Neural progenitor cell (in vitro differentiated cells): ENCODE measurements around the gene RGN.

ENCODE experiments used
- EZH2 ChIP-seq: fragments of 200-600 bp; sonication (generic); IDR thresholded peaks from 2 replicates; pipeline ENCODE4 v1.6.1; 2017; ENCODE audit warnings: antibody characterized with exemption, mild to moderate bottlenecking, moderate library complexity
- EZH2phosphoT487 ChIP-seq: fragments of 200-600 bp; sonication (generic); IDR thresholded peaks from 2 replicates; pipeline ENCODE4 v1.6.1; 2017; ENCODE audit warnings: antibody characterized with exemption
- TF ChIP-seq, protein P1 (sequence below): fragments of 200-600 bp; sonication (generic); IDR thresholded peaks from 2 replicates; pipeline ENCODE4 v1.5.1; 2017; ENCODE audit warnings: antibody characterized with exemption, mild to moderate bottlenecking

DNA sequence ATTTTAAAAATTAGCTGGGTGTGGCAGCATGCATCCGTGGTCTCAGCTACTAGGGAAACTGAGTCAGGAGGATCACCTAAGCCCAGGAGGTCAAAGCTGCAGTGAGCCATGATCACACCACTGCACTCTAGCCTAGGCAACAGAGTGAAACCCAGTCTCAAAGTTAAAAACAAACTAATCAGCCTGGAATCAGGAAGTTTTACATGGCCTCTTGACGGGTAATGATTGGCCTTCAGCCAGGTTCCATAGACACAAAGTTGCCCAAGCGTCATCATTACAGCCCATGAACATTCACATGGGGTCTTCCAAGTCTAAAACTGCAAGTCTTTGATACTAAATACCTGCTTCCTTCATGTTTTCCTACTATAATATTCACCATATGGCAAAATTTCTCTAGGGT, 10.0 kb upstream of the RGN start:
- TF ChIP-seq, protein P1, sequence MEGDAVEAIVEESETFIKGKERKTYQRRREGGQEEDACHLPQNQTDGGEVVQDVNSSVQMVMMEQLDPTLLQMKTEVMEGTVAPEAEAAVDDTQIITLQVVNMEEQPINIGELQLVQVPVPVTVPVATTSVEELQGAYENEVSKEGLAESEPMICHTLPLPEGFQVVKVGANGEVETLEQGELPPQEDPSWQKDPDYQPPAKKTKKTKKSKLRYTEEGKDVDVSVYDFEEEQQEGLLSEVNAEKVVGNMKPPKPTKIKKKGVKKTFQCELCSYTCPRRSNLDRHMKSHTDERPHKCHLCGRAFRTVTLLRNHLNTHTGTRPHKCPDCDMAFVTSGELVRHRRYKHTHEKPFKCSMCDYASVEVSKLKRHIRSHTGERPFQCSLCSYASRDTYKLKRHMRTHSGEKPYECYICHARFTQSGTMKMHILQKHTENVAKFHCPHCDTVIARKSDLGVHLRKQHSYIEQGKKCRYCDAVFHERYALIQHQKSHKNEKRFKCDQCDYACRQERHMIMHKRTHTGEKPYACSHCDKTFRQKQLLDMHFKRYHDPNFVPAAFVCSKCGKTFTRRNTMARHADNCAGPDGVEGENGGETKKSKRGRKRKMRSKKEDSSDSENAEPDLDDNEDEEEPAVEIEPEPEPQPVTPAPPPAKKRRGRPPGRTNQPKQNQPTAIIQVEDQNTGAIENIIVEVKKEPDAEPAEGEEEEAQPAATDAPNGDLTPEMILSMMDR = no peak
- TF ChIP-seq EZH2phosphoT487 (no peak), EZH2 (no peak)
